Stimulated activated CD8-positive, alpha-beta memory T cell treated with anti-CD3 and anti-CD28 coated beads, Interleukin-7, amount 100 ng/mL, for 48 hours (primary cell): ENCODE results near the gene ADAMTS17.
"Not testable (repeated sequence)": the region's sequence is repeated elsewhere in the genome, so short reads cannot be mapped to it uniquely, and the experiment has no call there.

ENCODE experiments used
- DNase-seq, 2 donors: peaks; one replicate each; pipeline ENCODE4 v3.0.0-alpha.2; 2020; ENCODE audit warnings: low read depth in 1 of 2; ENCODE audit errors: extremely low read depth in 1 of 2

Gene ADAMTS17

GRCh38 chr15:99985878-99986277 lies 355.9 kb downstream of the ADAMTS17 start:
- no peak for DNase-seq

- DNase-seq, result no peak
Measured at GRCh38 chr15:99984491-99985243, 357.1 kb downstream of the ADAMTS17 start.

- DNase-seq, result no peak
Measured at GRCh38 chr15:99983886-99984286, 357.9 kb downstream of the ADAMTS17 start.

- no peak for DNase-seq
Measured at GRCh38 chr15:99983171-99983885, 358.4 kb downstream of the ADAMTS17 start.

- DNase-seq, result no peak
Measured at GRCh38 chr15:99982662-99983061, 359.1 kb downstream of the ADAMTS17 start.

GRCh38 chr15:99981839-99982658 lies 359.7 kb downstream of the ADAMTS17 start:
- no peak for DNase-seq

- DNase-seq, result no peak
Measured at GRCh38 chr15:99981191-99981647, 360.6 kb downstream of the ADAMTS17 start.

GRCh38 chr15:99980752-99981151 lies 361.0 kb downstream of the ADAMTS17 start:
- no peak for DNase-seq

- not testable (repeated sequence) for DNase-seq
Measured at GRCh38 chr15:99979886-99980285, 361.9 kb downstream of the ADAMTS17 start.

- no peak for DNase-seq
Measured at GRCh38 chr15:99979371-99979770, 362.4 kb downstream of the ADAMTS17 start.

GRCh38 chr15:99978426-99978825 lies 363.3 kb downstream of the ADAMTS17 start:
- no peak for DNase-seq

GRCh38 chr15:99977929-99978328 lies 363.8 kb downstream of the ADAMTS17 start:
- DNase-seq, result no peak

GRCh38 chr15:99976811-99977271 lies 364.9 kb downstream of the ADAMTS17 start:
- no peak for DNase-seq

GRCh38 chr15:99976000-99976399 lies 365.8 kb downstream of the ADAMTS17 start:
- no peak for DNase-seq

- no peak for DNase-seq
Measured at GRCh38 chr15:99974246-99974645, 367.5 kb downstream of the ADAMTS17 start.

- no peak for DNase-seq
Measured at GRCh38 chr15:99973351-99973750, 368.4 kb downstream of the ADAMTS17 start.

GRCh38 chr15:99970891-99971430 lies 370.8 kb downstream of the ADAMTS17 start:
- DNase-seq, result no peak

- no peak for DNase-seq
Measured at GRCh38 chr15:99969261-99969920, 372.4 kb downstream of the ADAMTS17 start.

- DNase-seq, result no peak
Measured at GRCh38 chr15:99967841-99968371, 373.9 kb downstream of the ADAMTS17 start.

- no peak for DNase-seq
Measured at GRCh38 chr15:99966815-99967214, 375.0 kb downstream of the ADAMTS17 start.
